Right cardiac atrium (tissue), 5 donors: ENCODE data around the gene SCPEP1. TPM values are rescaled to one million over a fixed set of nuclear protein-coding genes. Genes with fewer than 3 reads are reported as not detected.
A peak's percentile ranks its signal among the peaks of the same experiment; 100 is the strongest.

ENCODE experiments used
- ATAC-seq, 2 donors: fragments of 200-7000 bp; cut with Tn5 transposase; one replicate each; pipeline versions ENCODE4 v1.8.0 to v1.9.1; 2020; ENCODE audit warnings: moderate library complexity in 2 of 2, mild to moderate bottlenecking in 1 of 2
- DNase-seq, 3 donors: peaks; one replicate each; pipeline ENCODE4 v3.0.0-alpha.2; 2020
- H3K27ac ChIP-seq: one replicate; pipeline ENCODE4 v1.5.1; 2013; ENCODE audit warnings: mild to moderate bottlenecking, low read length, control low read depth, moderate library complexity
- H3K27me3 ChIP-seq: one replicate; pipeline ENCODE4 v1.6.1; 2013; ENCODE audit not compliant: control insufficient read depth, insufficient read depth
- H3K4me1 ChIP-seq: one replicate; pipeline ENCODE4 v1.6.1; 2013; ENCODE audit warnings: low read length; ENCODE audit not compliant: control insufficient read depth, insufficient read depth
- H3K4me3 ChIP-seq: one replicate; pipeline ENCODE4 v1.5.1; 2013; ENCODE audit warnings: low read length, control low read depth
- H3K9me3 ChIP-seq: one replicate; pipeline ENCODE4 v1.6.1; 2013; ENCODE audit warnings: low read length; ENCODE audit not compliant: control insufficient read depth
- WGBS: extraction: QIAGEN DNeasy Blood & Tissue Kit; methylation state at CpG from one replicate; pipeline ENCODE4 v1.1.7; 2013; 5-methylcytosine and 5-hydroxymethylcytosine counted together
- intact Hi-C, 4 donors: fragments of 100-400 bp; cut with DNase I; formaldehyde crosslinking; loops; one replicate each; pipeline versions ENCODE4 v1.11.0 to v1.14.0; 2022 to 2023
- long read RNA-seq, 4 donors: library from polyadenylated mRNA; unstranded; transcript quantifications; one replicate each; pipeline ENCODE4 v2.0.0, GENCODE V29; 2020 to 2021
- polyA plus RNA-seq: library from polyadenylated mRNA; stranded (reverse); fragments of 200-250 nt; gene quantifications from one replicate; pipeline ENCODE4 v1.2.3, GENCODE V29; 2013
- total RNA-seq, 4 donors: library from RNA; stranded (reverse); fragmentation: NEBNext Ultra II Directional; extraction: Animal tissue kit (Norgen Biotek cat#: 25700); gene quantifications; one replicate each; pipeline ENCODE4 v1.2.1, GENCODE V29; 2021
- donor health status: healthy with polysubstance abuse.
- donor health status: DM: no; HTN: yes; CAD: no.
- donor health status: DM: no; HTN: no; CAD: no.
- donor health status: DM: no; HTN: yes; CAD: no; lungs with severe emphysema.
- donor health status: DM: yes; HTN: yes; CAD: no.

Gene SCPEP1, protein sequence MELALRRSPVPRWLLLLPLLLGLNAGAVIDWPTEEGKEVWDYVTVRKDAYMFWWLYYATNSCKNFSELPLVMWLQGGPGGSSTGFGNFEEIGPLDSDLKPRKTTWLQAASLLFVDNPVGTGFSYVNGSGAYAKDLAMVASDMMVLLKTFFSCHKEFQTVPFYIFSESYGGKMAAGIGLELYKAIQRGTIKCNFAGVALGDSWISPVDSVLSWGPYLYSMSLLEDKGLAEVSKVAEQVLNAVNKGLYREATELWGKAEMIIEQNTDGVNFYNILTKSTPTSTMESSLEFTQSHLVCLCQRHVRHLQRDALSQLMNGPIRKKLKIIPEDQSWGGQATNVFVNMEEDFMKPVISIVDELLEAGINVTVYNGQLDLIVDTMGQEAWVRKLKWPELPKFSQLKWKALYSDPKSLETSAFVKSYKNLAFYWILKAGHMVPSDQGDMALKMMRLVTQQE
- 10 to 100 TPM; 49.7 to 65.0 (median 58.1) TPM for total RNA-seq
- 87.9 TPM for polyA plus RNA-seq
- long read RNA-seq, donor 1, transcript SCPEP1-201 (13 exons, 1,942 nt), result major isoform, 85 of 97 reads
- long read RNA-seq, donor 1, partial matches to known transcripts, result 3 of 97 reads
- long read RNA-seq, donor 1, other reads (novel, unspliced or antisense), result 7 of 97 reads
- long read RNA-seq, donor 2, transcript SCPEP1-201 (13 exons, 1,942 nt), result major isoform, 27 of 37 reads
- long read RNA-seq, donor 2, partial matches to known transcripts, result 1 of 37 reads
- long read RNA-seq, donor 2, other reads (novel, unspliced or antisense), result 9 of 37 reads
- long read RNA-seq, donor 3, transcript SCPEP1-201 (13 exons, 1,942 nt), result major isoform, 210 of 253 reads
- long read RNA-seq, donor 3, partial matches to known transcripts, result 11 of 253 reads
- long read RNA-seq, donor 3, other reads (novel, unspliced or antisense), result 31 of 253 reads
- long read RNA-seq, donor 4, transcript SCPEP1-201 (13 exons, 1,942 nt), result major isoform, 52 of 57 reads
- long read RNA-seq, donor 4, partial matches to known transcripts, result 0 of 57 reads
- long read RNA-seq, donor 4, other reads (novel, unspliced or antisense), result 5 of 57 reads

DNA sequence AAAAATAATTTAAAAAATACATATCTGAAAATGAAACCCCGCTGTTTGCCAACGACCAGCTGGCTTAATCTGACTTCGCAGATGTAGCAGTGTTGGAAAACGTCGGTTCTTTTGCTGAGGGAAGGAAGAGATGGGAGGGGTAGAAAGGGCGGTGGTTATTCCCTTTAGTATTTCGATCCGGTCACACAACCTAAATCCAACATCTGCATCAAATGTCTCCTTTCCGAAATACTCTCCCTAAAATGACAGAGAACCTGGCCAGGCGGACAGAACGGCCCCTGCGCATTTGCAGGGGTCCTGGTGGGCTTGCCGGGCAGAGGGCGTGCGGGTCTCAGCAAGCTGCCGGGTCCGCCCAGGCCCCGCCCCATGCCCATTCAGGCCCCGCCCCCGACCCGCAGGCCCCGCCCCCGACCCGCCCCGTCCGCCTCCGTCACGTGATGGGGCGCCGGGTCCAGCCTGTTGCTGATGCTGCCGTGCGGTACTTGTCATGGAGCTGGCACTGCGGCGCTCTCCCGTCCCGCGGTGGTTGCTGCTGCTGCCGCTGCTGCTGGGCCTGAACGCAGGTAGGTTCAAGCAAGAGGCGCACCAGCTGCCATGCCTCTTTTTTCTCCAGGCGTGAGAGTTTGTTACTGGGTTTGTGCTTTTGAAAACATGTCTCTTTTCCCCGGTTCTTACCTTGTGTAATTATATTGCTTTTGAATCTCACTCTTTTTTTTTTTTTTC lies at the start of gene SCPEP1:
SCPEP1 (plus strand) TSS at position 459 of the 723 bp plus-strand sequence; CDS start at position 488, 29 bp downstream.
- peak; percentile 87 to 94 (median 94) for DNase-seq
- under 1% methylated on average over 42 of the region's 42 CpGs for WGBS
- H3K9me3 ChIP-seq, result no peaks in the 10 kb centered on the region
- no peaks in the 10 kb centered on the region for H3K27me3 ChIP-seq
- intact Hi-C loops, result no loop called here
- H3K4me1 ChIP-seq, result no peaks in the 10 kb centered on the region
- H3K27ac ChIP-seq, result peak within 1 kb of the TSS; percentile 85
- peak within 1 kb of the TSS; percentile 93 for H3K4me3 ChIP-seq
- peak; percentile 97 to 98 for ATAC-seq

DNA sequence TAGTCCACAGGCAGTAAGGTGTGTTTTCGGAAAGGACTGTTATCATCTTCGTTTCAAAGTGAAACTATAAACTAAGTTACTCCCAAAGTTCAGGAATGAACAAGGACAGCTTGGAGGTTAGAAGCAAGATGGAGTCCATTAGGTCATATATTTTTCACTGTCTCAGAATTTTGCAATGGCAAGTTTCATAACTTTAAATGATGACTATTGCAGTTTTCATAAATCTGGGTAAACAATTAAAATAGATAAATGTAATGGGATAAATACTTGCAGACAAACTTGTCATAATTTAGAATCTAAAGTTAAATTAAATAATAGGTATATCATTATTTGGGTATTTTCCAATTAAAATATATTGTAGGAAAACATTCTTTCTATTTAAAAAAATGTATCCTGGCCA lies 49.3 kb upstream of the SCPEP1 start:
- H3K9me3 ChIP-seq, result no peaks in the 10 kb centered on the region
- no peak for DNase-seq
- no peak for ATAC-seq
- intact Hi-C loops, result no loop called here
- H3K4me1 ChIP-seq, result no peaks in the 10 kb centered on the region
- H3K27me3 ChIP-seq, result no peaks in the 10 kb centered on the region
- H3K27ac ChIP-seq, result no peak overlapping the region
- H3K4me3 ChIP-seq, result no peak overlapping the region
- WGBS, result 93% methylated on average over 2 of the region's 2 CpGs

DNA sequence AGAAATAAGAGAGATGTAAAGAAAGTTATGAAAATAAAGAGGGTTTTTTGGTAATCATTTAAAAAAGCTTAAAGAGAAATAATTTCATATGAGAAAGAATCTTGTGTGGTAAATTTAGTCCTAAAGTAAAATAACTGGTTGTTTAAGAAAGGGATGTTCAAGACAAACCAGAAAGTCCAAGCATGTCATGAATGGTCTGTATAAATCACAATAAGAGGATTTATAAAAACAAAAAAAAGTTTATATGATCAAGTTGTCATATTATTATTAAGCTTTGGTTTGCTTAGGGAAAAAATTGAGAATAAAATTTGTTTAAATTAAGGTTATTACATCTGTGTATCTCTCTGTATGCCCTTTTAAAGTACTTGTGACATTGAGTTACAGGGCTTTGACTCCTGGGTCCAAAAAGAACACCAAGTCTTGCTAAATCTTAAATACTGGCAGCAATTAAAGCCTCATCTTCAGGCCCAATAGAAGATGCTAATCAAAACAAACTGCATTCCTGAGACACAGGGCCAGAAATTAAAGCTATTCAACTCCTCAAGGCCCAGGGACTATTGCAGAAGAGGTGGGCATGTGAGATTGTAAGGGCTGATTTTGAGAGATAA lies 48.5 kb upstream of the SCPEP1 start:
- intact Hi-C loops, result no loop called here
- ATAC-seq (no peak), DNase-seq (no peak)
- Histone ChIP-seq H3K9me3 (no peaks in the 10 kb centered on the region), H3K27ac (no peak overlapping the region), H3K27me3 (no peaks in the 10 kb centered on the region), H3K4me1 (no peaks in the 10 kb centered on the region), H3K4me3 (no peak overlapping the region)

DNA sequence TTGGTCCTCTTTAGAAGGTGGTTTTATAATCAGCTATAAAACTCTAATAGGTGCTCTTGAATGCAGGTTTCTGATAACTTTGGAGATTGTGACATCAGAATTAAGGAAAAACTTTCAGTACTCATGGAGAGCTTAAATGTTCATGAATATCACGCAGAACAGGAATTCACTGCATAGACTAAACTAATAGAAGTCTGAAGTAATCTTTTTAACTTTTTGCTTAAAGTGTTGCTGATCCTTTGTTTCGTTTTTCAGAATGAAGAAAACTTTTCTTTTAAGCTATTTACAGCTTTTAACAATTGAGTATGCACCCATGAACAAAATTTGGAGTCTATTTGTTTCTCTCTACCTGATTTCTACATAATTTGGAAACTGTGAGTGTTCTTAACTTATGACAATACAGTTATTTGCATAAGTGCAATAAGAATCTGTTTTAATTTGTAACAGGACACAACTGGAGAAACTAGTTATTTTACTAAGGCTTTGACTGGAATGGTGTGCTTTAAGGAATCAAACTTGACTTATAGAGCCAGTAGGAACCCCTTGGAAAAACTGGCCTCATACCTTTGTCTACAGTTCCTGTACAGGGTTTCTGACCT lies 47.1 kb upstream of the SCPEP1 start:
- Histone ChIP-seq H3K9me3 (no peaks in the 10 kb centered on the region), H3K27me3 (no peaks in the 10 kb centered on the region), H3K27ac (no peak overlapping the region), H3K4me1 (no peaks in the 10 kb centered on the region), H3K4me3 (no peak overlapping the region)
- intact Hi-C loops, result loop anchor here in 2 of 4 donors (10.0 kb wide), 1 partner anchor 106 kb away; no protein-coding TSS in a partner anchor
- 93% methylated on average over 2 of the region's 2 CpGs for WGBS
- no peak for DNase-seq
- ATAC-seq, result no peak

DNA sequence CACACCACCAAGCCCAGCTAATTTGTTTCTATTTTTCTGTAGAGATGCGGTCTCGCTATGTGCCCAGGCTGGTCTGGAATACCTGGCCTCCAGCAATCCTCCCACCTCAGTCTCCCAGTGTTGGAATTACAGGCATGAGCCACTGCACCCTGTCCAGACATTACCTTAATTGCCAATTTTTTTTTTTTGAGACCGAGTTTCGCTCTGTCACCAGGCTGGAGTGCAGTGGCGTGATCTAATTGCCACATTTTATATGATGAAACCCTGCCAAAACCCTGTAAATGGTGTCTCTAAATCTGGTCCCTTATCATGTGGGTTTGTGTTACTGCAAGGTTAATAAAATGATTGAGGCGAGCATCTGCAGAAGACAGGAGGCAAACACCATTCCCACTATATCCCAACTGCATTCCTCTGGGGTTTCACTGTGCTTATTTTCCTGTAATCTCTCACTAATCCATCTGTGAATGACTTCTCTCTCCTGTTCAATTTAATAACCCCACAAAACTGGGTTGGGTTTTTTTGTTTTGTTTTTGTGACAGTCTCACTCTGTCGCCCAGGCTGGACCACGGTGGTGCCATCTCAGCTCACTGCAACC lies 44.7 kb upstream of the SCPEP1 start:
- no peaks in the 10 kb centered on the region for H3K27me3 ChIP-seq

DNA sequence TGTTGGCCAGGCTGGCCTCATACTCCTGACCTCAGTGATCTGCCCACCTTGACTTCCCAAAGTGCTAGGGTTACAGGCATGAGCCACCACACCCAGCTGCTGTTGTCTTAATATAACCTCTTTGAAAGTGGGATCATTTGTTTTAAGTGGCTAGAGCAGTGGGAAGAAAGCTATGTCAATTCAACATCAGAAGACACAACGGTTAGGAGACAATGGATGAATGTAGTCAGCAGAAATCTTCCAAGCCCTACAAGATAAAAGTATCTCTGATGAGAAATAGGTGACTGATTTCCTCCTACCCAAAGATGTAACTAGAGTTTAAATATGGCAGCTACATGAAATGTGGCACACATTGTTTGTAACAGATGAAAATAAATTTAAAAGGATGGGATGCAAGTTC lies 44.1 kb upstream of the SCPEP1 start:
- no peak for DNase-seq
- intact Hi-C loops, result loop anchor here in 2 of 4 donors (10.0 kb wide), 1 partner anchor 109 kb away; no protein-coding TSS in a partner anchor

More for the DNA sequence above, 44.7 kb upstream of the SCPEP1 start:
- Histone ChIP-seq H3K9me3 (no peaks in the 10 kb centered on the region), H3K4me1 (no peaks in the 10 kb centered on the region), H3K27ac (no peak overlapping the region), H3K4me3 (no peak overlapping the region)
- no peak for ATAC-seq
- WGBS, result 97% methylated on average over 8 of the region's 8 CpGs
- no peak for DNase-seq
- intact Hi-C loops, result loop anchor here in 2 of 4 donors (10.0 kb wide), 1 partner anchor 108 kb away; no protein-coding TSS in a partner anchor

DNA sequence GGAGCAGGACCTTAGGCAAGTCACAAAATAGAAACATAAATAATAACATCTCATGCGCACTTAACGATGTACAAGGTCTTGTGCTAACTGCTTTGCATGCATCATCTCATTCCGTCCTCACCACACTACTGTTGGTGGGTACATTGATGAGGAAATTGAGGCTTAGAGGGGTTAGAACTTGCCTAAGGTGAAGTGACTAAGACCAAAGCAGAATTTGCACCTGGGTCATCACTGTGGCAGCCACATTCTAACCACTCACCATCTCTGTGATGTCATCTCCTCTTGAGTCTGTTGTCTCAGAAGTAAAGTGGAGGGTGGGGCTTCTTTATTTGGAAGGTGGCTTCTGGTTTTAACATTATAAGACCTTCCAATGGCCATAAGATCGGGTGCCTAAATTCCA lies 43.7 kb upstream of the SCPEP1 start:
- intact Hi-C loops, result loop anchor here in 2 of 4 donors (10.0 kb wide), 1 partner anchor 109 kb away; no protein-coding TSS in a partner anchor
- no peak overlapping the region for H3K4me3 ChIP-seq
- no peaks in the 10 kb centered on the region for H3K27me3 ChIP-seq
- no peaks in the 10 kb centered on the region for H3K9me3 ChIP-seq
- no peak overlapping the region for H3K27ac ChIP-seq
- ATAC-seq, result no peak
- no peak for DNase-seq
- no peaks in the 10 kb centered on the region for H3K4me1 ChIP-seq
- 96% methylated on average over 4 of the region's 4 CpGs for WGBS

More for the DNA sequence above, 44.1 kb upstream of the SCPEP1 start:
- WGBS, result 96% methylated on average over 1 of the region's 1 CpG
- Histone ChIP-seq H3K4me1 (no peaks in the 10 kb centered on the region), H3K4me3 (no peak overlapping the region), H3K9me3 (no peaks in the 10 kb centered on the region), H3K27me3 (no peaks in the 10 kb centered on the region), H3K27ac (no peak overlapping the region)
- ATAC-seq, result no peak

DNA sequence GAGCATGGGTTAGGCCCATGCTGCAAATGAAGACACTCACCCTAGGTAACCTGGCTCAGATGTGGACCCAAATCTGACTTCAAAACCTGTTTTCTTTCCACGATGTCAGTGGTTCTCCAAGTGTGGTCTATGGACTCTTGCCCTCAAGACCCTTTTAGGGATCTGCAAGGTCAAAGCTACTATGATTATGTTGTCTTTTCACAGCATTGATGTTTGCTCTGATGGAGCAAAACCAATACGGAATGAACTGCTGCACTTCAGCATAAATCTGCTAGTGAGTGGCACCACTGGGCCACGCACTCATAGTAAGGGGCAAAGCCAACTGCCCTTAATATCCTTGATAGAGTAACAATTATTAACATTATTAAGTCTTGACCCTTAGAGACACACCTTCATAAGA lies 42.5 kb upstream of the SCPEP1 start:
- ATAC-seq (no peak), DNase-seq (no peak)
- 97% methylated on average over 3 of the region's 3 CpGs for WGBS
- intact Hi-C loops, result loop anchor here in 3 of 4 donors (5.0 to 10.0 kb wide), 2 partner anchors 111 to 113 kb away; no protein-coding TSS in a partner anchor
- H3K9me3 ChIP-seq, result no peaks in the 10 kb centered on the region
- H3K27ac ChIP-seq, result no peak overlapping the region
- H3K4me1 ChIP-seq, result no peaks in the 10 kb centered on the region
- H3K27me3 ChIP-seq, result no peaks in the 10 kb centered on the region
- H3K4me3 ChIP-seq, result no peak overlapping the region

DNA sequence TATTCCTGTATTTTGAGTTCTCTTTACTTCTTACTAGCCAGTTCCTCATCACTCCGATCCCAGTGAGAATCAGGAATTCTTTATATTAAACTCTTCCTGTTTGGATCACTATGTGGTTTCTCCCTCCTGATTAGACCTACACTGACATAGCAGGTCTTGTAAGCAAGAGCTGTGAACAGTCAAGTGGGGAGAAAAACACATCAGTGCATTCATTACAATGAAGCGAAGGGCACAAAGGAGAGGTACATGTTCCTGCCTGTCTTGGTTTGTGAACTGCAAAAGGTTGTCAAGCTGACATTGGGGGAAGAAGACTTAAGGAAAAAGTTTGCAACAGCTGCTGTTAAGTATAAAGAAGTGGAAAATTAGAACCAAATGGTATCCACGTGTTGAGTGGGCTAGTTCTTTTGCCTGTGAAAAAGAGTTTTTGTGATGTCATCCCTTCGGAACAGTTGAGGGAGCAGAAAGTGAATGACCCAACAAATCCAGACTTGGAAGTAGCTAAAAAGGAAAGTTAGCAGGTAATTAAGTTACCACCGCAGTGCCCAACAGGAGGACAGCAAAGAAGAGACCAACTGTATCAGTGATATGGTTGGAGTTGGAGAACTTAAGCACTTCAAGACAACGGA lies 41.1 kb upstream of the SCPEP1 start:
- DNase-seq (no peak), ATAC-seq (no peak)
- 86% methylated on average over 6 of the region's 6 CpGs for WGBS
- Histone ChIP-seq H3K27ac (peak overlapping the region; percentile 7), H3K4me3 (no peak overlapping the region), H3K9me3 (no peaks in the 10 kb centered on the region), H3K4me1 (no peaks in the 10 kb centered on the region), H3K27me3 (no peaks in the 10 kb centered on the region)
- intact Hi-C loops, result loop anchor here in 3 of 4 donors (5.0 to 10.0 kb wide), 2 partner anchors 112 to 115 kb away; no protein-coding TSS in a partner anchor
